H1 (cell line): Measurements from ENCODE around the gene CHD8. TPM values are rescaled to one million over a fixed set of nuclear protein-coding genes. Genes with fewer than 3 reads are reported as not detected.
"Not testable (repeated sequence)": the region's sequence is repeated elsewhere in the genome, so short reads cannot be mapped to it uniquely, and the experiment has no call there.

Experiments
- CTCF ChIA-PET: fragments of 300-600 bp; sonication (Branson Sonifier 250); formaldehyde crosslinking; loops from one replicate; lab custom pipeline; 2021; ENCODE audit not compliant: partially characterized antibody; lab: Charles Lee
- POLR2A ChIA-PET: fragments of 300-600 bp; sonication (Branson Sonifier 250); formaldehyde crosslinking; loops from one replicate; lab custom pipeline; 2021; ENCODE audit warnings: inconsistent platforms; ENCODE audit not compliant: partially characterized antibody; lab: Charles Lee
- DNase-seq, 2 experiments: peaks; one replicate each; pipeline versions ENCODE4 v3.0.0 to v3.0.0-alpha.2; 2010 to 2022; ENCODE audit warnings: low spot score in 2 of 2, low read depth in 1 of 2, mixed read lengths in 1 of 2
- FAIRE-seq: peaks from 2 replicates; lab custom pipeline; 2011; peaks lifted over from hg19 to GRCh38; lab: Jason Lieb, UNC
- H2AFZ ChIP-seq: 2 replicates; pipeline ENCODE4 v1.8.1; 2012; ENCODE audit warnings: low read length, inconsistent platforms
- H2AK5ac ChIP-seq: 2 replicates; pipeline ENCODE4 v1.6.1; 2013; ENCODE audit warnings: low read depth, low read length
- H2BK120ac ChIP-seq: replicated peaks from 2 replicates; pipeline ENCODE3; 2013; ENCODE audit warnings: low read depth, low read length, inconsistent platforms
- H2BK12ac ChIP-seq: 2 replicates; pipeline ENCODE4 v1.6.1; 2013; ENCODE audit warnings: low read depth, low read length
- H2BK15ac ChIP-seq: 2 replicates; pipeline ENCODE4 v1.6.1; 2013; ENCODE audit warnings: low read length
- H2BK20ac ChIP-seq: 2 replicates; pipeline ENCODE4 v1.6.1; 2013; ENCODE audit warnings: low read length
- H2BK5ac ChIP-seq: 2 replicates; pipeline ENCODE4 v1.6.1; 2013; ENCODE audit warnings: low read depth, low read length
- H3K14ac ChIP-seq: 2 replicates; pipeline ENCODE4 v1.6.1; 2013; ENCODE audit warnings: inconsistent platforms; ENCODE audit not compliant: insufficient read length
- H3K18ac ChIP-seq: 2 replicates; pipeline ENCODE4 v1.6.1; 2013; ENCODE audit warnings: low read length; ENCODE audit errors: extremely low read depth
- H3K23ac ChIP-seq: 2 replicates; pipeline ENCODE4 v1.6.1; 2013; ENCODE audit warnings: inconsistent platforms; ENCODE audit not compliant: insufficient read length
- H3K23me2 ChIP-seq: 2 replicates; pipeline ENCODE4 v1.6.1; 2013; ENCODE audit warnings: low read depth, low read length
- H3K27ac ChIP-seq: 2 replicates; pipeline ENCODE4 v1.6.1; 2011; ENCODE audit warnings: low read depth, low read length, inconsistent platforms
- H3K27me3 ChIP-seq, 4 experiments: replicated peaks in 1 of 4; 1 replicate in 1 of 4; 2 replicates in 3 of 4; pipeline versions ENCODE4 v1.6.1 to v1.8.1; 2011 to 2013; ENCODE audit warnings: low read length in 3 of 4, mild to moderate bottlenecking in 3 of 4, inconsistent platforms in 2 of 4, mixed read lengths in 2 of 4, moderate library complexity in 1 of 4; ENCODE audit not compliant: control insufficient read depth in 3 of 4, insufficient read depth in 3 of 4; ENCODE audit errors: extremely low read depth in 1 of 4
- H3K36me3 ChIP-seq, 4 experiments: 2 replicates each; pipeline versions ENCODE4 v1.6.1 to v1.8.1; 2011 to 2013; ENCODE audit warnings: mild to moderate bottlenecking in 4 of 4, low read length in 3 of 4, moderate library complexity in 2 of 4, control low read depth in 1 of 4, inconsistent platforms in 1 of 4; ENCODE audit not compliant: insufficient read depth in 4 of 4, control insufficient read depth in 2 of 4
- H3K4ac ChIP-seq: replicated peaks from 2 replicates; pipeline ENCODE3; 2013; ENCODE audit warnings: low read length, low read depth, mixed read lengths, inconsistent platforms; ENCODE audit not compliant: insufficient read length
- H3K4me1 ChIP-seq, 4 experiments: replicated peaks in 1 of 4; 1 replicate in 1 of 4; 2 replicates in 3 of 4; pipeline versions ENCODE4 v1.6.1 to v1.8.1; 2011 to 2013; ENCODE audit warnings: low read length in 3 of 4, inconsistent platforms in 2 of 4, mixed read lengths in 1 of 4; ENCODE audit not compliant: insufficient read depth in 4 of 4, control insufficient read depth in 3 of 4
- H3K4me2 ChIP-seq, 2 experiments: 2 replicates each; pipeline versions ENCODE4 v1.6.1 to v1.8.1; 2011 to 2013; ENCODE audit warnings: low read depth in 2 of 2, low read length in 2 of 2, control low read depth in 1 of 2, inconsistent platforms in 1 of 2, mild to moderate bottlenecking in 1 of 2; ENCODE audit not compliant: insufficient read depth in 1 of 2
- H3K4me3 ChIP-seq, 4 experiments: fragments of 200-600, 300-600 bp in 1 of 4; sonication (generic), shearing (Covaris generic), sonication (Bioruptor Twin) in 1 of 4; 2 replicates each; pipeline versions ENCODE4 v1.5.1 to v1.8.1; 2011 to 2016; ENCODE audit warnings: low read length in 4 of 4, low read depth in 3 of 4, control low read depth in 2 of 4, inconsistent platforms in 2 of 4, mild to moderate bottlenecking in 2 of 4, mixed read lengths in 1 of 4, moderate library complexity in 1 of 4; ENCODE audit not compliant: insufficient read depth in 2 of 4; ENCODE audit errors: extremely low read depth in 1 of 4
- H3K56ac ChIP-seq: replicated peaks from 2 replicates; pipeline ENCODE3; 2013; ENCODE audit warnings: low read depth, mild to moderate bottlenecking, mixed read lengths, low read length, inconsistent platforms; ENCODE audit not compliant: insufficient read length
- H3K79me1 ChIP-seq: 2 replicates; pipeline ENCODE4 v1.6.1; 2013; ENCODE audit warnings: low read depth, low read length, control low read depth
- H3K79me2 ChIP-seq, 2 experiments: 2 replicates each; pipeline versions ENCODE4 v1.6.1 to v1.8.1; 2012 to 2013; ENCODE audit warnings: low read length in 2 of 2, mild to moderate bottlenecking in 2 of 2, inconsistent platforms in 1 of 2; ENCODE audit not compliant: insufficient read depth in 2 of 2, control insufficient read depth in 1 of 2
- H3K9ac ChIP-seq, 4 experiments: replicated peaks in 1 of 4; 1 replicate in 1 of 4; 2 replicates in 3 of 4; pipeline versions ENCODE4 v1.6.1 to v1.8.1; 2011 to 2013; ENCODE audit warnings: low read depth in 3 of 4, low read length in 3 of 4, control low read depth in 2 of 4, mild to moderate bottlenecking in 2 of 4, moderate library complexity in 2 of 4, inconsistent platforms in 1 of 4; ENCODE audit errors: extremely low read depth in 1 of 4
- H3K9me3 ChIP-seq, 2 experiments: 2 replicates each; pipeline versions ENCODE4 v1.6.1 to v1.8.1; 2012 to 2013; ENCODE audit warnings: mild to moderate bottlenecking in 2 of 2, moderate library complexity in 2 of 2, control low read depth in 1 of 2, inconsistent platforms in 1 of 2, low read depth in 1 of 2, low read length in 1 of 2, mixed read lengths in 1 of 2; ENCODE audit not compliant: insufficient read depth in 2 of 2
- H4K20me1 ChIP-seq, 2 experiments: replicated peaks in 1 of 2; 2 replicates each; pipeline versions ENCODE3 to v1.8.1; 2011 to 2013; ENCODE audit warnings: inconsistent platforms in 2 of 2, low read length in 2 of 2, mild to moderate bottlenecking in 1 of 2; ENCODE audit not compliant: insufficient read depth in 2 of 2, control insufficient read depth in 1 of 2
- H4K5ac ChIP-seq: 2 replicates; pipeline ENCODE4 v1.6.1; 2013; ENCODE audit warnings: low read length, low read depth, mixed read lengths, inconsistent platforms; ENCODE audit not compliant: insufficient read length
- H4K8ac ChIP-seq: 2 replicates; pipeline ENCODE4 v1.8.0; 2013; ENCODE audit warnings: mild to moderate bottlenecking, moderate library complexity, low read length, inconsistent platforms; ENCODE audit not compliant: insufficient read depth; ENCODE audit errors: extremely low read depth
- H4K91ac ChIP-seq: replicated peaks from 2 replicates; pipeline ENCODE3; 2013; ENCODE audit warnings: low read length, mixed read lengths, inconsistent platforms; ENCODE audit not compliant: insufficient read length
- WGBS, 2 experiments: shearing (Covaris generic) in 1 of 2; methylation state at CpG; one replicate each; pipeline versions ENCODE4 v1.1.6 to v1.1.7; 2013 to 2015; ENCODE audit warnings: low lambda C conversion rate in 2 of 2, mixed read lengths in 2 of 2, inconsistent platforms in 1 of 2, low coverage in 1 of 2, missing lambda C conversion rate in 1 of 2; ENCODE audit not compliant: insufficient replicate concordance in 2 of 2, insufficient coverage in 1 of 2, insufficient read length in 1 of 2; ENCODE audit errors: extremely low coverage in 1 of 2, missing lambda C conversion rate in 1 of 2; 5-methylcytosine and 5-hydroxymethylcytosine counted together
- polyA plus RNA-seq, 7 experiments: library from polyadenylated mRNA; depleted of rRNA in 3 of 7; stranded (reverse) in 5 of 7; unstranded in 2 of 7; fragments of >200 nt in 5 of 7; fragments of 200-250 nt in 2 of 7; gene quantifications; 1 replicate in 5 of 7; 2 replicates in 1 of 7; 4 replicates in 1 of 7; pipeline versions ENCODE4 v1.2.1 to v1.2.3, GENCODE V29; 2011 to 2013; ENCODE audit warnings: missing spikeins in 2 of 7, mixed read lengths in 2 of 7
- total RNA-seq: library from RNA; stranded (reverse); fragmentation: NEBNext Ultra II Directional; extraction: Animal tissue kit (Norgen Biotek cat#: 25700); gene quantifications from 2 replicates; pipeline ENCODE4 v1.2.1, GENCODE V29; 2021

The CHD8 gene
- total and polyA plus RNA-seq, 2 of the 8 experiments (the other 6 are each of a cell fraction or from before 2014, with no cell fraction given), result 88.3 to 140 TPM

- not testable (repeated sequence) for H4K20me1 ChIP-seq
Observed at GRCh38 chr14:21442657-21443056, 13.3 kb downstream of the CHD8 start.

More at GRCh38 chr14:21442657-21443056, 13.3 kb downstream of the CHD8 start:
- H3K27me3 ChIP-seq, H2BK12ac ChIP-seq, H2BK20ac ChIP-seq, H2AK5ac ChIP-seq, DNase-seq, H3K9me3 ChIP-seq, H4K91ac ChIP-seq, H4K5ac ChIP-seq, H2AFZ ChIP-seq, H3K9ac ChIP-seq, H3K23me2 ChIP-seq, H3K18ac ChIP-seq, FAIRE-seq, H3K56ac ChIP-seq, H3K4me3 ChIP-seq, H3K27ac ChIP-seq, H2BK120ac ChIP-seq, H3K4me1 ChIP-seq, H3K14ac ChIP-seq, H4K8ac ChIP-seq, H3K4ac ChIP-seq, H3K23ac ChIP-seq, H3K36me3 ChIP-seq, H3K4me2 ChIP-seq, H2BK15ac ChIP-seq, H2BK5ac ChIP-seq: not testable (repeated sequence)
- ChIA-PET POLR2A (interaction anchor here (1.1 to 5.1 kb wide), 4 partner anchors 8 to 13 kb away, joined by 4 to 36 read pairs (median 9); partner anchors contain the start of gene CHD8), CTCF (interaction anchor here (0.9 to 1.7 kb wide), 2 partner anchors 15 to 35 kb away, joined by 4 to 8 read pairs; partner anchors contain the start of gene TOX4)
- Histone ChIP-seq H3K79me2 (peaks cover 16 to 87% of the 10 kb centered on the region in 2 experiments), H3K79me1 (peaks cover 11% of the 10 kb centered on the region)
- WGBS, 2 experiments, result no CpG with 5 or more reads among the region's 1 CpG
